Endometrium (tissue), 2 donors: ENCODE results near the gene LTBP4.
A peak's percentile ranks its signal among the peaks of the same experiment; 100 is the strongest.

Experiments
- FAIRE-seq: peaks from 2 replicates; lab custom pipeline; 2012; peaks lifted over from hg19 to GRCh38; lab: Jason Lieb, UNC
- donor health status: control.
- donor health status: control.

The LTBP4 gene

GRCh38 chr19:40597329-40597838 lies 3.8 kb upstream of the LTBP4 start:
- no peak for FAIRE-seq

DNA sequence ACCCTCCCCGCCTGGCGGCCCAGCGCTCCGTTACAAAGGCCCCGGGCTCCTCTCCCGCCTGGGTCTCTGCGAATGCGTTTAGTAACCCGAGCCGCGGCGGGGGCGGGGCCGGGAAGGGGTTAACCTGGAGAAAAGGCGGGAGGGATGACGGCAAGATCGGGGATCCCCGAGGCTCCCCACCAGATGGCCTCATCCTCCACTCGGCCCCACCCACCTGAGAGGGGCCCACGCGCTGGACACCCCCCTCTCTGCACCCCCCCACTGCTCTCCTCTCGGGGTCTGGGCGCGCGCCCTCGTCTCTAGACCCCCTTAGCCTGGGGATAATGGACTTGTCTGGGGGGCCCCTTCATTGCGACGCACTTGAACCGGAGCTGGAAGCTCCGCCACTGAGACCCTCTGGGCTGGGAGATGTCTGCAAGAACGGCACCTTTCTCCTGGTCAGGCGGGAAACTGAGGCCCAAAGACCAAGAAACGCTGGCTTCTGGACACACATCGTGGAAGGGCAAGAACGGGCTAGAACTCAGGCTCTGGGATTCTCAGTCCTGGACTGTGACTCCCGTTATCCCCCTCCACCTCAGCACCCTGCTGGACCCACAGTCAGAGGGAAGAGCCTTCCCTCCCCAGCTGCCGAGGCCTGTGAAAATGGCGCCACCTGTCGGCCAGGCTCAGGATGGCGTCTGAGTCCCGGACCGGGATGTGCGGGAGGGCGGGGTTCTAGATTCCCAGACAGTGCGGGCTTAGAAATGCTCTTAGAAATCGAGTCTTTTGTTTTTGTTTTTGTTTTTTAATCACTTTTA lies 2.9 kb upstream of the LTBP4 start:
- peak; percentile 91 for FAIRE-seq

GRCh38 chr19:40598918-40599307 lies 2.3 kb upstream of the LTBP4 start:
- FAIRE-seq: no peak

DNA sequence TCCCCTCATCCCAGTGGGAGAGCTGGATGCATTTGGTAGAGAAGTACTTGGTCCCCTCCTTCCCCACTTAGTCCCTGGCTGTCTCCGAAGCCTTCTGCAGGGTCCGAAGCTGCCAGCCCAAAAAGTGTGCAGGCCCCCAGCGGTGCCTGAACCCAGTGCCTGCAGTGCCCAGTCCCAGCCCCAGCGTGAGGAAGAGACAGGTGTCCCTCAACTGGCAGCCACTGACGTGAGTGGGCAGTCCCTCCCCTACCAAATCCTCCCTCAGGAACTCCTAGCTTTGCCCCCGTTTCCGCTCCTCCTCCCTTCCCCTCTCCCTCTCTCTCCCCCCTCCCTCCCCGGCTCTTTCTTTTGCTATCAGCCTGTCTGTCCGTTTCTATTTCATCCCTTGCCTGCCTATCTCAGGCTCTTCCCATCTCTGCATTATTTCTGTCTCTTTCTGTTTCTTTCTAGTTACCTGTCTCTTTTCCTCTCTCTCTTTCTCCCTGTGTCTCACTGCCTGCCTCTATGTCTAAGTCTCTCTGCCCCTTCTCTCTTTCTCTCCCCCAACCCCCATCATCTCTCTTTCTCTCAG lies 1.8 kb upstream of the LTBP4 start:
- no peak for FAIRE-seq

GRCh38 chr19:40599902-40600569 lies 1.1 kb upstream of the LTBP4 start:
- no peak for FAIRE-seq

GRCh38 chr19:40600570-40601133 lies 517 bp upstream of the LTBP4 start:
- FAIRE-seq: no peak

- no peak for FAIRE-seq
These were observed 1.9 kb downstream of the LTBP4 start for GRCh38 chr19:40603071-40603388.

DNA sequence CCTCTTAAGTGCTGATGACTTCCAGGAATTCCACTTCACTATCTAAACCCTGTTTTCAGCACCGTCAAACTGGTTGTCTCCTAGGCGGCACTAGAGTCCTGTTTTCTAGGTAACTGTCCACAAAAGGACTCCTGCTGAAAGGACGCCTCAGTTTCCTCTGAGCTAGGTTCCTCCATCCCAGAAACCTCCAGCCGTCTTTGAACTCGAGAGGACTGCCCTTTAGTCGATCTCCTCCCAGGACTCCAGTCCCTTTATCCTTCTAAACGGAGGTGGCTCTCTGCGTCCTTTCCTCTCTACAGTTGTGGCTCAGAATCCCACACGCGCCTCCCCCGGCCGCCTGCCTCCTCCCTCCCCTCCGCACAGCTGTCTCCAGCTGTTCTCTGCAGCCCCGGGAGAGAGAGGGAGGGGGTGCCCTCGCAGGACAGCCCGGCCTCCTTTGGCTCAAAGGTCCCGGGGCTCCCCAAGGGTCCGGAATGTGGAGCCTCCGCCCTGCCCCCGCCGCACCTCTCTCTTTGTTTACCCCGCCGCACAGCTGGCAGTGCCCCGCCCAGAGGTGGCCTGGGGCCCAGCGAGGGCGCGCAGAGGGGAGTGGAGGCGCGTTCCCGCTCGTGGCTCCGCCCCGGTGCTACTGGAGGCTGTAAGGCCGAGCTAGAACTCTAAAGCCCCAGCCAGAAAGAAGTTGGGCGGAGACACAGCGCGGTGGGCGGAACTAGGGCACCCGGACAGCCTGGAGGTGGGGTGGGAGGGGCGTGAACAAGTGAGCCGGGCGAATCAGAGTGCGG lies 2.4 kb downstream of the LTBP4 start:
- FAIRE-seq: peak; percentile 92

- no peak for FAIRE-seq
These were observed 3.0 kb downstream of the LTBP4 start for GRCh38 chr19:40604171-40604646.

DNA sequence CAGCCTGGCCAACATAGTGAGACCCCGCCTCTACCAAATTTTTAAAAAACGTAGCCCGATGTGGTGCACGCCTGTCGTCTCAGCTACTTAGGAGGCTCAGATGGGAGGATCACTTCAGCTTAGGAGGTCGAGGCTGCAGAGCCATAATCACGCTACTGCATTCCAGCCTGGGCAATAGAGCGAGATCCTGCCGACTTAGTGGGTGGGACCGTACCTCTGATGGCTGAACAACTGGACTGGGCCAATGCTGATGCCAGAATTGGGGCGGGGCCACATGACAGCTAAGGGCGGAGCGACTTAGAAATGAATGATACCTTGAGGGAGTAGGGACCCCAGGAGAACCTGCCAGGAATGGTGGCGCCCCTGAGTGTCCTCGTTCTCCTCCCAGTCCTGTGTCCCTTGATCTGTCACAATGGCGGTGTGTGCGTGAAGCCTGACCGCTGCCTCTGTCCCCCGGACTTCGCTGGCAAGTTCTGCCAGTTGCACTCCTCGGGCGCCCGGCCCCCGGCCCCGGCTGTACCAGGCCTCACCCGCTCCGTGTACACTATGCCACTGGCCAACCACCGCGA lies 3.6 kb downstream of the LTBP4 start:
- FAIRE-seq: no peak

DNA sequence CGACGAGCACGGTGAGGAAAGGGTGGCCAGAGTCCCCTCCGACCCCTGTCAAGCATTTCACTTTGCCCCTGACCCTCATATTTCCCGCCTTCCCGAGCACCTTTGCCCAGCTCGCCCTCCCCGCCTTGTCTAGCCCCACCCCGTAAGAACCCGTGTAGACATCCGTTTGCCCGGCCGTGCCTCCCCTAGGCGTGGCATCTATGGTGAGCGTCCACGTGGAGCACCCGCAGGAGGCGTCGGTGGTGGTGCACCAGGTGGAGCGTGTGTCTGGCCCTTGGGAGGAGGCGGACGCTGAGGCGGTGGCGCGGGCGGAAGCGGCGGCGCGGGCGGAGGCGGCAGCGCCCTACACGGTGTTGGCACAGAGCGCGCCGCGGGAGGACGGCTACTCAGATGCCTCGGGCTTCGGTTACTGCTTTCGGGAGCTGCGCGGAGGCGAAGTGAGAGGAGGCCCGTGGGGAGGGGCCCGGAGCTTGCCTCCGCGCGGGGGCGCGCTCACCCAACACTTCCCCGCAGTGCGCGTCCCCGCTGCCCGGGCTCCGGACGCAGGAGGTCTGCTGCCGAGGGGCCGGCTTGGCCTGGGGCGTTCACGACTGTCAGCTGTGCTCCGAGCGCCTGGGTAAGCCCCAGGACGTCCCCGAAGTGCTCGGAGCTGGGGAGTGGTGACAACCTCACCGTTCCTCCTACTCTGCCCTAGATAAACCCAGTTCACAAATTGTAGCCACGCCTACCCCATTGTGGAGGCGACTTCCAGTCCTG lies 4.2 kb downstream of the LTBP4 start:
- no peak for FAIRE-seq

DNA sequence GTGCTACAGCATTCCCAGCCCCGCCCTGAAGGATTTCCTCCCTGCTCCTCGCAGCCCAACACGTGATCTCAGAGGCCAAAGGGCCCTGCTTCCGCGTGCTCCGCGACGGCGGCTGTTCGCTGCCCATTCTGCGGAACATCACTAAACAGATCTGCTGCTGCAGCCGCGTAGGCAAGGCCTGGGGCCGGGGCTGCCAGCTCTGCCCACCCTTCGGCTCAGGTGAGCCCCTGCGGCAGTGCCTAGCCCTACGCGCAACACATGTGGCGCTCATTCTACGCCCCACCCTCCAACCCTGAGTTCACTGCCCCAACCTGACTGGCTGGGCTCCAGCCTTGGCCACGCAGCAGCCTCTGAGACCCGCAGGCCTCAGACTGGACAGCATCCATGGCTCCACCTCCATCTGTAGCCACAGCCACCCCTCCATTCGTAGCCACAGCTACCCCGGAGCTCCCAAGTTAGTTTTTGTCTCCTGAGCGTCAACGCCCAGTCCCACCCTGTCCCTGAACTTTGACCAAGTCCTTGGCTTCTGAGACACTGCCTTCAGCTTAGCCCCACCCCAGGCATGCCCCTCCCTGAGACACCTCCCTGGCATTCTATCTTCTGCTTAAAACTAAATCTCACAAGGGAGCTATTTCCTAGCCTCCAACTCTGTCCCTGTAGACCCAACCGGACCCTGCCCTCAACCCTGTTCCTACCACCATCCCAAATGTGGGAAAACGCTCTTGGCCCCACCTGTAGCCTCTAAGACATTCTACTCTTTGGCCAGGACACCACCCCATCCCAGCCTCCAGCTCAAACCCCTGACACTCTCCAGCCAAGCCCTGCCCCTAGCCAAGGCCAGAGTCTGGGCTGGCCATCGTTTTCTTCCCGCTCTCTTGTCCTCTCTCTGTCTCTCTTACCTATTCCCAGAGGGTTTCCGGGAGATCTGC lies 6.4 kb downstream of the LTBP4 start:
- no peak for FAIRE-seq

DNA sequence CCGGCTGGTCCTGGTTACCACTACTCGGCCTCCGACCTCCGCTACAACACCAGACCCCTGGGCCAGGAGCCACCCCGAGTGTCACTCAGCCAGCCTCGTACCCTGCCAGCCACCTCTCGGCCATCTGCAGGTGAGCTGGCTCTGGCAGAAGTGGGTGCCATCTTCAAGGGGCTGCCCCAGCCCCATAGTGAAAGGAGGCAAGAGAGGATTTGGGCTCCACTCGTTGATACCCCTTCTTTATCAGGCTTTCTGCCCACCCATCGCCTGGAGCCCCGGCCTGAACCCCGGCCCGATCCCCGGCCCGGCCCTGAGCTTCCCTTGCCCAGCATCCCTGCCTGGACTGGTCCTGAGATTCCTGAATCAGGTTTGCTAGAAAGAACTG lies 7.1 kb downstream of the LTBP4 start:
- no peak for FAIRE-seq

DNA sequence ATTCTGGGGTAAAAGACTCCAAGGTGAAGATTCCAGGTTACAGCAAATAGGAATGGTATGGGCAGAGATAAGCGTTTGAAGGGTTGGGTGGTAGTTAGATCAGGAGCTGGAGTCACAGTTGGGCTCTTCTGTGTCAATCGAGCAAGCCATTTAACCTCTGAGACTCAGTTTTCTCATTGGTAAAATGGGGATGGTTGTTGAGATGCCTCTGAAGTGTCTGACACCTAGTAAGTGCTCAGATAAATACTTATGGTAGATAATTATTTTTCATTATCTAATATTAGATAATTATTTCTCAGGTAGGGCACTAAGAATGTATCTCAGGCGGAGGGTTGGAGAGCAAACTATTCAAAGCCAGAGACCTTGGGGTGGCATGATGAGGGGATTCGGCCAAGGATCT lies 7.8 kb downstream of the LTBP4 start:
- no peak for FAIRE-seq

- no peak for FAIRE-seq
These were observed 8.6 kb downstream of the LTBP4 start for GRCh38 chr19:40609561-40610395.

GRCh38 chr19:40610396-40611064 lies 9.4 kb downstream of the LTBP4 start:
- no peak for FAIRE-seq

- FAIRE-seq: no peak
These were observed 9.9 kb downstream of the LTBP4 start for GRCh38 chr19:40611096-40611495.

DNA sequence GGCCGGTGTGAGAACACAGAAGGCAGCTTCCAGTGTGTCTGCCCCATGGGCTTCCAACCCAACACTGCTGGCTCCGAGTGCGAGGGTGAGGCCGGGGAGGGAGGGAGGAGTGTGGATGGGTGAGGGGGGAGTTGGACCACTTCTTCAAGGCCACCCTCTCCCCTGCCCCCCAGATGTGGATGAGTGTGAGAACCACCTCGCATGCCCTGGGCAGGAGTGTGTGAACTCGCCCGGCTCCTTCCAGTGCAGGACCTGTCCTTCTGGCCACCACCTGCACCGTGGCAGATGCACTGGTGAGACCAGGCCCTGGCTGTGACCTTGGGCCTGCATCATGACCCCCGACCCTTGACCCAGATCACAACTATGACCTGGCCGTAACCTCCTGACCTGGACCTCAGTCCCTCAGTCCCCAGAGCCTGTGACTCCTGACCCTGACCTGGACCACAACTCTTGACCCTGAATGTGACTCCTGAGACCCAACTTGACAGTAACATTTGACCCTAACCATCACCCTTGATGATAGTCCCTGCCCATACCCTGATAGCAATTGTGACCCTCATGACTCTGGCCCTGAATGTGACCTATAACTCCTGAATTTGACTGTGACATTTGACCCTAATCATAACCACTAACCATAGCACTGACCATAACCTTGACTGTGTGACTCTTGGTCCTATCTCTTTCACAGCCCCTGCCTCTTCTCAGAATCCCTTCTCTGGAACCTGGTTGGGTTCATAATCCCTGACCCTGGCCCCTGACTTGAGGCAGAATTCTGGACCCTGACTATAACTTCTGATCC lies 10.9 kb downstream of the LTBP4 start:
- no peak for FAIRE-seq
